ENCODE results near the gene ABCG1. TPM values are rescaled to one million over a fixed set of nuclear protein-coding genes. Genes with fewer than 3 reads are reported as not detected.

Gene ABCG1
- total RNA-seq, 4 donors from 2014 or later: 16.1 to 25.9 (median 20.0) TPM

DNA sequence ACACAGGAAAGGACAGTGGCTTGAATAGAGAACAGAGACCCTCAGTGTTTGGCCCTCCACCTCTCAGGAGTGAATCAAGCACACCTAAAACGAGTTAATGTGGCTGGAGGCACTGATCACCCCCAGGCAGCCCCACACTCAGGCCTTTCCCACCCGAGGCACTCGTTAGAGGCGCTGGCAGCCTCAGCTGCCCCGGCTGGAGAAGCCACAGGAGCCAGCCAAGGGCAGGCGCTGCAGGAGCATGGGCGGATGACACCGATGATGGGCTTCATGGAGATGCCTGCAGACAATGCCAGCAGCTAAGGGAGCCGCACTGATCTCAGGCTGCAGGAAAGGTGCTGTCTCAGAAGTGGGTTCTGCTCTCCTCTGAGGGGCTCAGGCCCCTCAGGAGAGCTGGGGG is 24.1 kb upstream of the ABCG1 start:
- no peak overlapping the region for H3K4me3 ChIP-seq
- DNase-seq (ENCODE audit: extremely low spot score): peak; percentile 26
- H3K36me3 ChIP-seq: no peaks in the 10 kb centered on the region
- TF ChIP-seq POLR2AphosphoS5 (IDR thresholded peaks at IDR 0.05): no peak
- TF ChIP-seq EP300 (IDR thresholded peaks at IDR 0.05): no peak
- no peak for TF ChIP-seq CTCF (IDR thresholded peaks at IDR 0.05)
- no peak for TF ChIP-seq POLR2A (IDR thresholded peaks at IDR 0.05; ENCODE audit: low read depth)
- H3K27me3 ChIP-seq: peaks cover 0 to 11% (median 0%) of the 10 kb centered on the region in 4 donors
- peaks cover 0 to 15% (median 11%) of the 10 kb centered on the region in 4 donors for H3K4me1 ChIP-seq
- H3K9me3 ChIP-seq: no peaks in the 10 kb centered on the region
- 59% methylated on average over 5 of the region's 9 CpGs for WGBS
- no peak overlapping the region for H3K27ac ChIP-seq (replicated peaks in 1 of 4)
- intact Hi-C loops (cut with DNase I): no loop called here

DNA sequence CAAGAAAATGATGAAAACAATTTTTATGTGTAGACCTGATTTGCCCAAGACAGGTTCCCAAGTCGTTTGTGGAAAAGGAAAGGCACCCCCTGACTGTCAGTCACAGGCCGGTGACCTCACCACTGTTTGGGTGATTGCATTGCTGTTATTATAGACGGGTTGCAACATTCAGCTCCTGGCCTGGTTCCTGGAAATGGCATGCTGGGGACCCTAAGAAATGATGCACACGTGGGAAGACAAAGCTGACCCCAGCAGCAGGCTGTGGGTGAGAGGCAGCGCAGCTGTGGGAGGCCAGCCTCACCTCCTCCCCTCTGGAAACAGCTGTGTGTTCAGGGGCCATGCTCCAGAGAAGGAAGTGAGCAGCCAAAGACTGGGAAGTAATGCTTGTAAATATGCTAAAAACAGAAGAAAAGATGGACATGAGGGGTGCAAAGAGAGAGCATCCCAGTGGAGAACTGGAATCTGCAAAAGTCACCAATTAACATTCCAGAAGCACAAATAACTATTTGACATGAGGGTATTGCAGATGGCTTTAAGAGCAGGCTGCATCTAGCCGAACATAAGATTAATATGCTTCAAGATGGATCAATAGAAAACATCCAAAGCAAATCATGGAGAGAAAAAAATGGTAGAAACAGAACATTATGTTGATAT is 23.4 kb upstream of the ABCG1 start:
- peaks cover 0 to 11% (median 0%) of the 10 kb centered on the region in 4 donors for H3K27me3 ChIP-seq
- H3K4me1 ChIP-seq: peaks cover 0 to 19% (median 15%) of the 10 kb centered on the region in 4 donors
- H3K36me3 ChIP-seq: no peaks in the 10 kb centered on the region
- TF ChIP-seq CTCF (IDR thresholded peaks at IDR 0.05): no peak
- no peak for TF ChIP-seq EP300 (IDR thresholded peaks at IDR 0.05)
- no peak for TF ChIP-seq POLR2A (IDR thresholded peaks at IDR 0.05; ENCODE audit: low read depth)
- no peak for TF ChIP-seq POLR2AphosphoS5 (IDR thresholded peaks at IDR 0.05)
- H3K4me3 ChIP-seq: no peak overlapping the region
- no peaks in the 10 kb centered on the region for H3K9me3 ChIP-seq
- 68% methylated on average over 6 of the region's 6 CpGs for WGBS
- intact Hi-C loops (cut with DNase I): no loop called here
- peak; percentile 87 for DNase-seq (ENCODE audit: extremely low spot score)
- no peak overlapping the region for H3K27ac ChIP-seq (replicated peaks in 1 of 4)

GRCh38 chr21:42198929-42199867 is 19.7 kb upstream of the ABCG1 start:
- H3K36me3 ChIP-seq: no peaks in the 10 kb centered on the region
- H3K27ac ChIP-seq (replicated peaks in 1 of 4): peak overlapping the region in 1 of 4 donors; percentile 24
- no peaks in the 10 kb centered on the region for H3K27me3 ChIP-seq
- no peak for DNase-seq (ENCODE audit: extremely low spot score)
- 51% methylated on average over 5 of the region's 5 CpGs for WGBS
- H3K4me1 ChIP-seq: peaks cover 0 to 19% (median 15%) of the 10 kb centered on the region in 4 donors
- H3K4me3 ChIP-seq: no peak overlapping the region
- no peaks in the 10 kb centered on the region for H3K9me3 ChIP-seq
- intact Hi-C loops (cut with DNase I): no loop called here
- TF ChIP-seq POLR2AphosphoS5 (IDR thresholded peaks at IDR 0.05) (peak; percentile 53 to 64), CTCF (IDR thresholded peaks at IDR 0.05) (no peak)

- DNase-seq (ENCODE audit: extremely low spot score): no peak
- Histone ChIP-seq H3K4me1 (peaks cover 0 to 19% (median 15%) of the 10 kb centered on the region in 4 donors), H3K27ac (replicated peaks in 1 of 4) (no peak overlapping the region), H3K36me3 (no peaks in the 10 kb centered on the region), H3K4me3 (no peak overlapping the region), H3K9me3 (peaks cover 0 to under 1% (median 0%) of the 10 kb centered on the region in 4 donors), H3K27me3 (no peaks in the 10 kb centered on the region)
- intact Hi-C loops (cut with DNase I): no loop called here
- TF ChIP-seq CTCF (IDR thresholded peaks at IDR 0.05): no peak
- no peak for TF ChIP-seq POLR2AphosphoS5 (IDR thresholded peaks at IDR 0.05)
- TF ChIP-seq POLR2A (IDR thresholded peaks at IDR 0.05; ENCODE audit: low read depth): no peak
- no peak for TF ChIP-seq EP300 (IDR thresholded peaks at IDR 0.05)
- WGBS: 76% methylated on average over 4 of the region's 8 CpGs
Measured at GRCh38 chr21:42199868-42200463, 19.0 kb upstream of the ABCG1 start.

Measured in esophagus muscularis mucosa (tissue), 4 donors.